Iris pigment epithelial cell (primary cell): ENCODE data around the gene CDYL2.
"Not testable (repeated sequence)": the region's sequence is repeated elsewhere in the genome, so short reads cannot be mapped to it uniquely, and the experiment has no call there.

Source experiments
- DNase-seq: peaks from one replicate; pipeline ENCODE4 v3.0.0-alpha.2; 2011; ENCODE audit warnings: low read depth

CDYL2 gene

GRCh38 chr16:80807906-80808305 is 3.5 kb upstream of the CDYL2 start:
- no peak for DNase-seq

GRCh38 chr16:80806927-80807340 is 2.5 kb upstream of the CDYL2 start:
- DNase-seq, result peak; percentile 74

- no peak for DNase-seq
Measured at GRCh38 chr16:80806289-80806688, 1.9 kb upstream of the CDYL2 start.

GRCh38 chr16:80804056-80804525 is 307 bp downstream of the CDYL2 start:
- DNase-seq, result peak; percentile 53

- DNase-seq, result no peak
Measured at GRCh38 chr16:80803339-80804055, 901 bp downstream of the CDYL2 start.

GRCh38 chr16:80802902-80803301 is 1.5 kb downstream of the CDYL2 start:
- DNase-seq, result no peak

- no peak for DNase-seq
Measured at GRCh38 chr16:80802138-80802537, 2.3 kb downstream of the CDYL2 start.

GRCh38 chr16:80794071-80794470 is 10.3 kb downstream of the CDYL2 start:
- DNase-seq, result peak; percentile 10

GRCh38 chr16:80792031-80792430 is 12.4 kb downstream of the CDYL2 start:
- DNase-seq, result no peak

- DNase-seq, result no peak
Measured at GRCh38 chr16:80791411-80791810, 13.0 kb downstream of the CDYL2 start.

- DNase-seq, result no peak
Measured at GRCh38 chr16:80790751-80791150, 13.6 kb downstream of the CDYL2 start.

- DNase-seq, result no peak
Measured at GRCh38 chr16:80788027-80788426, 16.4 kb downstream of the CDYL2 start.

- DNase-seq, result not testable (repeated sequence)
Measured at GRCh38 chr16:80786561-80786960, 17.8 kb downstream of the CDYL2 start.

- no peak for DNase-seq
Measured at GRCh38 chr16:80784951-80785350, 19.4 kb downstream of the CDYL2 start.

- no peak for DNase-seq
Measured at GRCh38 chr16:80778703-80779102, 25.7 kb downstream of the CDYL2 start.

GRCh38 chr16:80776856-80777255 is 27.5 kb downstream of the CDYL2 start:
- DNase-seq, result no peak

GRCh38 chr16:80775450-80775849 is 28.9 kb downstream of the CDYL2 start:
- DNase-seq, result no peak

GRCh38 chr16:80766798-80767197 is 37.6 kb downstream of the CDYL2 start:
- no peak for DNase-seq

- DNase-seq, result no peak
Measured at GRCh38 chr16:80759419-80760162, 44.8 kb downstream of the CDYL2 start.

- DNase-seq, result no peak
Measured at GRCh38 chr16:80754476-80754875, 49.9 kb downstream of the CDYL2 start.

GRCh38 chr16:80752541-80752940 is 51.9 kb downstream of the CDYL2 start:
- no peak for DNase-seq

GRCh38 chr16:80751167-80751566 is 53.2 kb downstream of the CDYL2 start:
- peak; percentile 36 for DNase-seq

GRCh38 chr16:80746231-80746630 is 58.2 kb downstream of the CDYL2 start:
- no peak for DNase-seq
